CD4-positive, alpha-beta T cell treated with Interleukin-6 at 100 ng/mL for 8 hours (primary cell): ENCODE results near the gene ATP4A.
A peak's percentile ranks its signal among the peaks of the same experiment; 100 is the strongest.
"Not testable (repeated sequence)": the region's sequence is repeated elsewhere in the genome, so short reads cannot be mapped to it uniquely, and the experiment has no call there.

Experiments used
- DNase-seq: peaks from one replicate; pipeline ENCODE4 v3.0.0-alpha.2; 2020; ENCODE audit warnings: mixed read lengths, low spot score

Gene ATP4A

DNA sequence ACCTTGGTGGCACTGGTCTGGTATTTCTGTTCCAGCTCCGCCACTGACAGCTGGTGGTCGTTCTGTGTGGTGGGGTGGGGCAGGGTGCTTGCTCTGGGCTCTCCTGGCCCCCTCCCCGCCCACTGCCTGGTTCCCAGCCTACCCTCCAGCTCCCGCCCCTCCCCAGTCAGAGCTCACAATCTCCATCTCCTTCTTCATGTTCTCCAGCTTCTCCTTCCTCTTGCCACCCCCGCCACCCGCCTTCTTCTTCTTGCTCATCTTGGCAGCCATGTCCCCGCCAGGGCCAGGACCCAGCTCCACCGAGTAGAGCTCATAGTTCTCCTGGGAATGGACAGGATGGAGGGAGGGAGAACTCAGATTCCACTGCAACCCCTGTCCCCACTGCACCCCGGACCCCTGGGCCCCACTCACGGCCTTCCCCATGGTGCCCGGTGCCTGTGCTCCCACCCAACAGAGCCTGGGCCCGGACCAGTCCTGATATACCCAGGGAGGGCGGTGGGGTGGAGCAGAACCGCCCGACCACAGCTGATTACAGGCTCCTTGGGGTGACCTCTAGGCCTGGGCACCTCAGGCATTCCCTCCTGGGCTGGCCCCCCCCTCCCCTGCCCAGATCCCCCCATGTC is at the start of gene ATP4A:
TSS of gene ATP4A (minus strand) at position 452 of the 623 bp plus-strand sequence. CDS start at position 423, 29 bp downstream.
- DNase-seq = no peak

DNA sequence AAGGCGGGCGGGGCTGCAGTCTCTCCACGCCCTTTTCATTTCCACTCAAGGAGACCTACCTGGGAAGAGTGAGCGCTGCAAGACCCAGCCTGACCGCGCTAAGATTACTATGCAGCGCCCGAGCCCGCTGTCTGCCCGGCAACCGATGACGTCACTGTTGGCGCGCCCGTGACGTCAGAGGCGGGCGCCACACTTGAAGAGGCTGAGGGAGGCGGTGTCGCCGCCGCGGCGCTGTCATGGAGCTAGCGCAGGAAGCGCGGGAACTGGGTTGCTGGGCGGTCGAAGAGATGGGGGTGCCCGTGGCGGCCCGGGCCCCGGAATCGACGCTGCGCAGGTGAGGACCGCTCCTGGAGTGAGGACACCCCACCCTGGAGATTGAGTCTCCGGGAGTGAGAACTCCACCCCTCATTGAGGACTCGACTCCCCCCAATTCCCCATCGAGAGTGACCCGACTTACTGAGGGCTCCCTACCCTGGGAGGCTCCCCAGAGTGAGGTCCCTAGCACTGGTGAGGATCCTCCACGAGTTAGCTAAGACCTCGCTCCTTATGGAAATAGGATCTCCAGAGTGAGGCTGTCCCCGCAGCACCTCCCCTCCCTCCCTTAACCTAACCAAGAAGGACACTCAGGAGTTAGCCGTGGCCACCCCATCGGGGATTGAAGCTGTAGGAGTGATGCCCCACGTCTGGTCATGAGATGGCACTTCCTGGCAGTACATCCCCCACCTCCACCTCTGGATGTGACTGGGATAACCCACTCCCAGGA is 49.3 kb upstream of the ATP4A start, which contains the start of gene HAUS5:
TSS of gene HAUS5 (plus strand) at position 177 of the 763 bp plus-strand sequence. CDS start at position 237, 60 bp downstream.
- peak; percentile 94 for DNase-seq

GRCh38 chr19:35612224-35612558 is 48.7 kb upstream of the ATP4A start:
- no peak for DNase-seq

DNA sequence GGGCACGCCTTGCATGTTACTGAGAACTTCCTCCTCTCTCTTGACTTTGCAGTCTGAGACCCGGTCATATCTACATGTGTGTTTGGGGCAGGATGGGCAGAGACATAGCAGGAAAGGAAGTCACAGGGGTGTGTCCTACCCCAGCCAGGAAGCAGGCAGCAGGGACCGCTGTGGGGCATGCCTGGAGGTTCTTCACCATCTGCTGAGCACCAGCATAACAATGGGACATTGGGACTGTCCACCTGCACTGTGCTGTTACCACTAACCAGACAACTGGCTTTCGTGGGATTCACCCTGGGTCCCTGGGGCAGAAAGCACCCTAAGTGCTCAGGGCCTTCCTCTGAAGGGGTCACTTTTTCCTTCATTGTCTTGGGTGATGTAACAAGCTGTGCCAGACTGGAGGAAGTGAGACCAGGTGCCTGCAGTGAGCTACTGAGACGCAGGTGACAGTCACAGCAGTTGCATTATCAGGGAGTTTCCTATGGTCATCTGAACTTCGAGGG is 46.4 kb upstream of the ATP4A start:
- DNase-seq = peak; percentile 61

GRCh38 chr19:35608251-35608650 is 44.8 kb upstream of the ATP4A start:
- no peak for DNase-seq

GRCh38 chr19:35607661-35608060 is 44.2 kb upstream of the ATP4A start:
- DNase-seq = no peak

DNA sequence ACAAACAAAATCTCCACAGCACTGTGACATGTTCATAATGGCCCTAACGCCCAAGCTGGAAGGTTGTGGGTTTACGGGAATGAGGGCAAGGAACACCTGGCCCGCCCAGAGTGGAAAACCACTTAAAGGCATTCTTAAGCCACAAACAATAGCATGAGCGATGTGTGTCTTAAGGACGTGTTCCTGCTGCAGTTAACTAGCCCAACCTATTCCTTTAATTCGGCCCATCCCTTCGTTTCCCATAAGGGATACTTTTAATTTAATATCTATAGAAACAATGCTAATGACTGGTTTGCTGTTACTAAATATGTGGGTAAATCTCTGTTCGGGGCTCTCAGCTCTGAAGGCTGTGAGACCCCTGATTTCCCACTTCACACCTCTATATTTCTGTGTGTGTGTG is 43.7 kb upstream of the ATP4A start:
- not testable (repeated sequence) for DNase-seq

GRCh38 chr19:35604436-35604835 is 41.0 kb upstream of the ATP4A start:
- DNase-seq = not testable (repeated sequence)

DNA sequence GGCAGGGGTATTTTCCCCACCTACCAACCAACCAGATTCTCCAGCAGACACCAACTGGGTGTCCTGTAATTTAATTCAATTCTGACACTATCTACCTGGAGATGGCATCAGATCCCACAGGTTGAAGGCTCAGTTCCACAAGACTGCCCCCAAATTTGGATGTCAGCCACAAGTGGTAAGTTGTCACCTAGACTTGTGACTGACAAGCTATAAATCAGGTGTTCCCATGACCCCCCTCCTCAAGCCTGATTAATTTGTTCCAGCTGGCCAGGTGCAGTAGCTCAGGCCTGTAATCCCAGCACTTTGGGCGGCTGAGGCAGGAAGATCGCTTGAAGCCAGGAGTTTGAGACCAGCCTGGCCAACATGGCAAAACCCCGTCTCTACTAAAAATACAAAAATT is 38.5 kb upstream of the ATP4A start:
- no peak for DNase-seq

DNA sequence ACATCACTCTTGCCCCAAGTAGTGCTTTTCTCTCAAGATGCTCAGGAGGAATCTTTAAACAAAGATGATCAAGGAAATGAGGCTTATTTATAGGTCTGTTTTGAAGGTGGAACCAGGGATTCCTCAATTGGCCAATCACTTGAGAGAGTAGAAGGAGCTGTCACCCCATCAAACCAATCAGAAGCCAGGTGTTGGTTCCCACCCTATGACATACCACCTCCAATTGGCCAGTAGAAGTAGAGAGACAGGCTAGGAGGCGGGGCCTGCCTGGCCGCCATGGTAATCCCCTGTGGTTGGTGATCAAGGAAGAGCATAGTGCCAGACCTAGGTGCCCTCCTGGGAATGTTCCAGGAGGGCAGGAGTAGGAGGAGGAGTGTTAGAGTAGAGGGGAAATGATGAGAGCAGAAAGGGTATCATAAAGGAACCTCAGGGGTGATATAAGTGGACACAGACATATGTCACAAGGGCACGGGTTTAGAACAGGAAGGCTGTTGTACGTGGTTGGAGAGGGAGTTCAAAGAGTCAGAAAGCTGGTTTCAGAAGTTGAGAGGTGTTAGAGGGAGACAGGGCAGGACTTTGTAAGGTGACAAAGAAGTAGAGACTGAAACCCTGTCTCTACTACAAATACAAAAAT is 33.0 kb upstream of the ATP4A start:
- DNase-seq = no peak

DNA sequence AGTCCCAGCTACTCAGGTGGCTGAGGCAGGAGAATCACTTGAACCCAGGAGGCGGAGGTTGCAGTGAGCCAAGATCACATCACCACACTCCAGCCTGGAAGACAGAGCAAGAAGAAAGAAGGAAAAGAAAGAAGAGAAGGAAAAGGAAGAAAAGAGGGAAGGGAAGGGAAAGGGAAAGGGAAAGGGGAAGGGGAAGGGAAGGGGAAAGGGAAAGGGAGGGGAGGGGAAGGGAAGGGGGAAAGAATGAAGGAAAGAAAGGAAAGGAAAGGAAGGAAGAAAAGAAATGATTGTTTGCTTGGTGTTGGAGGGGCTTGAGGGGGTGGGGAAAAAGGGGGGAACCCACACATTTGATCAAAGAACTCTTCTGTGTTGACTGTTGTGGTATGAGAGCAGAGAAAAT is 32.5 kb upstream of the ATP4A start:
- no peak for DNase-seq

DNA sequence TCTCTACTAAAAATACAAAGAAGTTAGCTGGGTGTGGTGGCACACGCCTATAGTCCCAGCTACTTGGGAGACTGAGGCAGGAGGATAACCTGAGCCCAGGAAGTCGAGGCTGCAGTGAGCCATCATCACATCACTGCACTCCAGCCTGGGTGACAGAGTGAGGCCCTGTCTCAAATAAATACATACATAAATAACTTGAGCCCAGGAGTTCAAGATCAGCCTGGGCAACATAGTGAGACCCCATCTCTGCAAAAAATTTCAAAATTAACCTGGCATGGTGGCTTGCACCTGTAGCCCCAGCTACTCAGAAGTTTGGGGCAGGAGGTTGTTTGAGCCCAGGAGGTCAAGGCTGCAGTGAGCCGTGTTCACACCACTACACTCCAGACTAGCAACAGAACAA is 31.6 kb upstream of the ATP4A start:
- DNase-seq = not testable (repeated sequence)

- peak; percentile 21 for DNase-seq
Measured at GRCh38 chr19:35592226-35592625, 28.8 kb upstream of the ATP4A start.

GRCh38 chr19:35590875-35591274 is 27.4 kb upstream of the ATP4A start:
- no peak for DNase-seq

- no peak for DNase-seq
Measured at GRCh38 chr19:35587321-35587720, 23.9 kb upstream of the ATP4A start.

- DNase-seq = no peak
Measured at GRCh38 chr19:35585848-35586247, 22.4 kb upstream of the ATP4A start, which contains the start of gene PMIS2. Gene PMIS2, plus strand, starts transcription at chr19:35586173. Its CDS starts 87 bp downstream, at chr19:35586260.

- DNase-seq = no peak
Measured at GRCh38 chr19:35582760-35583159, 19.3 kb upstream of the ATP4A start.

- no peak for DNase-seq
Measured at GRCh38 chr19:35578707-35579106, 15.2 kb upstream of the ATP4A start.

- no peak for DNase-seq
Measured at GRCh38 chr19:35577918-35578317, 14.5 kb upstream of the ATP4A start.

GRCh38 chr19:35571406-35571965 is 8.0 kb upstream of the ATP4A start:
- no peak for DNase-seq

DNA sequence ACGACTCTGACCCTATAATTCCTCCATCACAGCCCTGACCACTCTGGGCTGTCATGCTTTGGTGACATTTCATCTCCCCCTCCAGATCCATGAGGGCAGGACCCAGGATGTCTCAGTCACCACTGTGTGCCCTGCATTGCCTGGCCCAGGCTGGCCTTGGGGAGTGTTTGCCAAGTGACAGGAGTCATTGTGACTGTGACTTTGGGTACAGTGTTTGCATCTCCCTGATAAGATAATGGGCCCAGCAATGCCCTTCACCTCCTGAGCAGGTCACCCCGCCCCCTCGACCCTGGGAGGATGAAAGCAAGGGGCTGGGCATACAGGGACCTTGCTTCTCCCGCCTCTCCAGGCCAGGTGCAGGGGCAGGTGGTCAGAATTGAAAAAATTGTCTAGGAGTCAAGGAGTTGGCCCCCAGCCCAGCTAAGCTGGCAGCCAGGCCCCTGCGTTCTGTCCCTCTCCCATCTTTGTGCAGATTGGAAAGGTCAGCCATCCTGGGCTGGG is 5.9 kb upstream of the ATP4A start:
- DNase-seq = no peak

- no peak for DNase-seq
Measured at GRCh38 chr19:35566738-35567137, 3.3 kb upstream of the ATP4A start.
